Right lung (tissue), 5 donors: ENCODE measurements around the gene NUDCD2. TPM values are rescaled to one million over a fixed set of nuclear protein-coding genes. Genes with fewer than 3 reads are reported as not detected.
"Not testable (repeated sequence)": the region's sequence is repeated elsewhere in the genome, so short reads cannot be mapped to it uniquely, and the experiment has no call there.

Experiments used
- DNase-seq, 2 donors: peaks; one replicate each; pipeline ENCODE4 v3.0.0-alpha.2; 2013
- polyA plus RNA-seq, 5 donors: library from polyadenylated mRNA; unstranded; fragments of 120-200 nt; gene quantifications; one replicate each; pipeline versions ENCODE4 v1.2.1 to v1.2.3, GENCODE V29; 2013; ENCODE audit warnings: inconsistent platforms in 1 of 5, low replicate concordance in 1 of 5; ENCODE audit not compliant: insufficient read length in 5 of 5, insufficient read depth in 1 of 5

NUDCD2 gene
- polyA plus RNA-seq, 5 donors: 49.7 to 60.0 (median 54.3) TPM

DNA sequence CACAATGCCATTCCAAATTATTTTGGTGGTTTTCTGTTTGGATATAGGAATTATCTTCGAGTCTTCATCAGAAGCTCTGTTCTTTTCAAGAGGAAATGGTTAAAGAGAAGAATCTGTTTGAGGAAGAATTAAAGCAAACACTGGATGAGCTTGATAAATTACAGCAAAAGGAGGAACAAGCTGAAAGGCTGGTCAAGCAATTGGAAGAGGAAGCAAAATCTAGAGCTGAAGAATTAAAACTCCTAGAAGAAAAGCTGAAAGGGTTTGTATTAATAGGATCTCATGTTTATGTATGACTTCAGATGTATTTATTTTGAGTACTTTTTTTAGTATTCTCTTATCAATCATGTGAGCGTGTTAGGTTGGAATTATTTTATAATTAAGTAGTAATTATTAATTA lies 15.5 kb upstream of the NUDCD2 start:
- DNase-seq: no peak

DNA sequence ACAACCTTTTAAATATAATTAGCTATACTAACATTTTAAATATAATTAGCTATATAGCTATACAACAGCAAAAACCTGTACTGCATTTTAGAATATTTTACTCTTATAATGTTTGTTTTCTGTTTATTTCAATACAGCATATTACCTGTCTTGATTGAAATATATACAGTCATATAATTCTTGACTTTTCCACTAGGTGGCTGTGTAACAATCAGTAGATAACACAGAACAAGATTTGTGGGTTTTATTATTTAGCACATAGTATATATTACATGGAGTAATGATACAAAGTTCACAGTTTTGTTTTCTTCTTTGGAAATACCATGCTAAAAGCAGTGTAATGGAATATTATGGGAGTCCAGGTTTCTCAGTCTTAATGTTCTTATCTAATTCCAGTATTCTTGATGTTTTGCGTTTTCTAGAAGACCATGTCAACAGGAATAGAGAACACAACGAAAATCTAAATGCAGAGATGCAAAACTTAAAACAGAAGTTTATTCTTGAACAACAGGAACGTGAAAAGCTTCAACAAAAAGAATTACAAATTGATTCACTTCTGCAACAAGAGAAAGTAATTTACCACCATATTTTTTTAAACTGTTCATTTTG lies 13.8 kb upstream of the NUDCD2 start:
- no peak for DNase-seq

DNA sequence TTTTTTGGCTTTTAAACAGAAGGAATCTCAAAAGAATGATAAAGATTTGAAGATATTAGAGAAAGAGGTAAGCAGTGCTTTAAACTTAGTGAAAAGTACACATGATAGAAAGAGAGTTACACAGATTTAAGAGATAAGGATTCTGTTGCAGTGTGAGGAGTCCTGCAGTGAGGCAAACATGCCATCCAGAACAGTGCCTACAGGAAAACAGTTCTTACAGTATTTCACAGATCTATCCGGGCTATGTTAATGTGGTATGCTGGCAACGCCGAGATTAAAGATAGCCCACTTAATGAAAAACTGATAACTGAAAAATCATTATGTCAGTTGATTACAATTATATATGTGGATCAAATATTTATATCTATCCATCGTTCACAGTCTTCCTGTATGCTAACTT lies 7.8 kb upstream of the NUDCD2 start:
- DNase-seq: no peak

DNA sequence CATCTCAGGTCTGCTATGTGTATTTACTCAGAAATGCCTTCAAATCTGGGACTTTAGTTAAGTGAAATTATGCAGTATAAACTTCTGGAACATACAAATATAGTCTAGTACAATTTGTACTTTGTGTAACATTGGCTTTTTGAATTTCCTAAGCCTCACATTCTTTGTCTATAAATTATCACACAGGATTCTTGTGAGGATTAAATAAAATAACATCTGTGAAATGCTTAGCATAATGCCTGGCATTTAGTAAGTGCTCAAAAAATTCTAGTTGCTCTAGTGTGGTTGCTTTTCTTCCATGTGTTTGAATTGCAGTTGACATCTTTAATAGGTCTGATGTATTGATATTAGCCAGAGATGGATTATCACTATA lies 3.1 kb upstream of the NUDCD2 start:
- no peak for DNase-seq

DNA sequence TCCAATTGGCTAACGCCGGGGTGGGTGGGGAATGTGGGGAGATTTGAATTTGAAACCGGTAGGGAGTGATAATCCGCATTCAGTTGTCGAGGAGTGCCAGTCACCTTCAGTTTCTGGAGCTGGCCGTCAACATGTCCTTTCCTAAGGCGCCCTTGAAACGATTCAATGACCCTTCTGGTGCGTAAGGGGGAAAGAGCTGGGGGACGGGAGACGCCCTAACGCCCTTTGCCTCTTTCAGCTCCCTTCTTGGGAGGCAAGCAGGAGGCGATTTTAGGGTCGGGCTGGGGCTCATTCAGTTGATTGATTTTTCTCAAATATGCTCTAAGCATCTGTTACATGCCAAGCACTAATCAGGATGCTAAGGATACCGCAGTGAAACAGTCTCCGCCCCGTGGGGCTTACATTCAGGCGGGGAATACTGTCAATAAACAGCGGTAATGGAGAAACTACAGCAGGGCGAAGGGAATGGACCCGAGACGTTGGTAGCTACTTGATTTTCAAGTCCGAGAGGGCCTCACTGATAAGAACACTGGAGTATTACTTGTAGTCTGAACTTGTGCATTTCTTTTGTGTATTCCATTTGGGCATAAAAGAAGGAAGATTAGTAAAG lies 765 bp upstream of the NUDCD2 start, which contains the start of gene HMMR:
Gene HMMR (plus strand): TSS at position 71 of the 610 bp plus-strand sequence. CDS start 61 bp downstream, at position 132.
- no peak for DNase-seq

DNA sequence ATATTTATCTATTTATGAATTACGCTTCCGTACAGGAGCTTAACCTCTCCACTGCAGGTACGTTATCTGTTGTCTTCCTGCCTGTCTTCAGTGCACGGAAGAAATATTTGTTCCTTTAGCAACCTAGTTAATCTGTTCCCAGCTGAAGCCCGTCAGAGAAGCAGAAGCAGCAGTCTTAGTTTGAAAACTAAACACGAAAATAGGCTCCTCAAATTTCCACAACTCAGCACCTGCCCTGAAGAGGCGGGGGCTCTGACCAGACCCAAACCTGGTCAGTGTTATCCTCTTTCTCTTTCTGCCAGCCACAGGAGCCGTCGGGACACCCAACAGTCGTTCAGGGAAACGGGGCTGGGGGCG lies 462 bp downstream of the NUDCD2 start:
- no peak for DNase-seq

DNA sequence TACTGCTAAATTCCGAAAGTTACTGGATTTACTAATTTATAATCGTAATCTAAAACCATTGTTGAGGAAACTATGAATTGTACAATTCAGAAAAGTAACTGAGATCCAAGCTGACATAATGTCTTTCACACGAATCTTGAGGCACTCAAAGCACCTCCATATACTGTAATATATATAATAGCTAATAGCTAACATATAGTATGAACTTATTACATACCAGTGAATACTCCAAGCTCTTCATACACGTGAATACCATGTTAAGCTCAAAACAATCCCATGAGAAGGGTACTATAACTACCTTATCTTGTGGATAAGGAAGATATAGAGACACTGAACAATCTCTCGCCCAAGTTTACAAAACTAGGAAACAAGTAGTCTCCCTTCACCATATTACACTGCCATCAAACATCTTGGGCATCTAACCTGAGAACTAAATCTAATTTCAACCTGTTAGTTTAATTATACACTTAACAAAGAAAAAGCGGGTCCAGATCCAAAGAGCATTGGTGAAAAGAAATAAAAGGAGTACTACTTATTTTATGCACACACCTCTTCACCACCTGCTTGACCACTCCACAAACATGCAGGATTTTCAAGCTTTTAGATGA lies 1.0 kb downstream of the NUDCD2 start:
- no peak for DNase-seq

DNA sequence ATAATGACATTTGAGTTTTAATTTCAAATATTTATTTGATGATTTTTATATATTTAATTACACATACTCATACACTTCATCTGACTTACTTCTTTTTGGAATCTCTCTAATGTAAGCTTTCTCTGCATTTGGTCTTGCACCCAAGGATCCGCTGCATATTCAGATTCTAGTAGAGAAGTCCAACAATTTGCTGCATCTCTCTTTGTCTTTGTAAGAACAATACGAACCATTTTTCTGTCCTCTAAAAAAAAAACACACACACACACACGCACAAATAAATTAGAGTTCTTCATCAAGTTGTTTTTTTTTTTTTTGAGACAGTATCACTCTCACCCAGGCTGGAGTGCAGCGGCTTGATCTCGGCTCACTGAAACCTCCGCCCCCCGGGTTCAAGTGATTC lies 3.1 kb downstream of the NUDCD2 start:
- no peak for DNase-seq

DNA sequence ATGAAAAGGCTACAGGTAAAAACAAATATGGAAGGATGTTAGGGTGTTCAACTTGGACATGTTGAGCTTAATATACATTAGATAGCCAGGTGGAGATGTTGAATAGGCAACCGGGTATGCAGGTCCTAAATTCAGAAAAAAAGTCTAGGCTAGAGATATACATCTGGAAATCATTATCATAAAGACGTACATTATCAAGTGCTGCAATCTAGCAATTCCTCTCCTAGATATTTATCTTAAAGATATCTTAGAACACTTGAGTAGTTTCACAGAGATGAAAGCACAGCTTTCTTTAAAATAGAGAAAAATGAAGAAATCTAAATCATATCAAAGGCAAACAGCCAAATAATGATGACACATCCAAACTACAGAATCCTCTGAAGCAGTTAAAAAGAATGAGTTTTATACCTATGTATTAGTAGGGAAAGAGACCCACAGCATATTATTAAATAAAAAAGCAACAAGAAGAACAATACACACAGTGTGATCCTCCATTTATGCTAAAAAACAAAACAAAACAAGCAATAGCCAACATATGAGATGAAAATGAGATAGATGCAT lies 3.8 kb downstream of the NUDCD2 start:
- no peak for DNase-seq

DNA sequence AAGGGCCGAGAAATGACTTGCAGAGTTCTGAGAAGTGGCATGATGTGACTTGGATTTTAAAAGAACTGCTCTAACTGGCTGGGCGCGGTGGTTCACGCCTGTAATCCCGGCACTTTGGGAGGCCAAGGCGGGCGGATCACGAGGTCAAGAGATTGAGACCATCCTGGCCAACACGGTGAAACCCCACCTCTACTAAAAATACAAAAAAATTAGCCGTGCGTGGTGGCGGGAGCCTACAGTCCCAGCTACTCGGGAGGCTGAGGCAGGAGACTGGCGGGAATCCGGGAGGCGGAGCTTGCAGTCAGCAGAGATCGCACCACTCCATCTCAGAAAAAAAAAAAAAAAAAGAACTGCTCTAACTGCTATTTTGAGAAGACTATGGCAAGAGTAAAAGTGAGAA lies 4.5 kb downstream of the NUDCD2 start:
- DNase-seq: not testable (repeated sequence)

DNA sequence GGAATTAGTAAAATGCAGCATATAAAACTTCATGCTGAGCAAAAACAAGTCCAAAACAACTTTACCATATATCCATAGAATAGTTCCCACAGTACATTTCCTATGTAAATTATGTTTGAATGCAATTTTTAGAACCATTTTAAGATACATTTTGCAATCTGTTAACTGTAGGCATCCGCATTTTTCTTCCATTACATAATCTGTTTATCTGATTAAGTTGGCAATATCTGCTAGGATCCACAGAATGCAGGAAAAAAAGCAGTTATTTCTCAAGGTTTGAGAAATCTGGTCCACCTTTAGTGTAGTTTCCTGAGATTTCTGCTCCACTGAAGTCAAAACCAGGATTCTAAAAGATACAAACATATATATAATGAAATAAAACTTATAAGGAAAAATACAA lies 6.2 kb downstream of the NUDCD2 start:
- DNase-seq: no peak

DNA sequence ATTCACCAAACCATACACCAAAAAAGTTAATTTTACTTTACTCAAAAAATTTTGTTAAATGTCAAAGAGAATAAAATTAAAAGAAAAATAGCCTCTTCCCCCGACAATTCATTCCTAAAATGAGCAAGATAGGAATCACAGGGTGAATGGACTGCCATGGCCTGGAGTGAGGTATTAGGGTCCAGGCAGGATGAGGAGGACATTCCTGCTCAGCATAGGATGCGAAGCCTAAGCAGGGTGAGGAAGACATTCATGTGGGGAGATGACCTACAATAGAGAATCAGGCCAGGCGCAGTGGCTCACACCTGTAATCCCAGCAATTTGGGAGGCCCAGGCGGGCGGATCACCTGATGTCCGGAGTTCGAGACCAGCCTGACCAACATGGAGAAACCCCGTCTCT lies 8.4 kb downstream of the NUDCD2 start:
- DNase-seq: no peak

DNA sequence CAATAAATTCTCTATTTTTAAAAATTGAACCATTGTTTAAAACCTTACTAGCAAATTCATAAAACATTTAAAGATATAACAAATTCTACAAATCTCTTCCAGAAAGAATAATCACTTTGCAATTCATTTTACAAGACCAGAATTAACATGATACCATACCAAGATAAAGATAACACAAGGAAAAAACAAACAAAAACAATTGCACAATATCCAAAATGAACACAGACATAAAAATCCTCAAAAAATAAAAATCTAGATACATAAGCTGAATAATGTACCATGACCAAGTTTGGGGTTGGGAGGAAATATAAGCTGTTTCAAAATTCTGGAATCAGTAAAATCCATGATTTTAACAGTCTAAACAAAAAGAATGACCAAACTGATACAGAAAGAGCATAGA lies 11.4 kb downstream of the NUDCD2 start:
- no peak for DNase-seq

DNA sequence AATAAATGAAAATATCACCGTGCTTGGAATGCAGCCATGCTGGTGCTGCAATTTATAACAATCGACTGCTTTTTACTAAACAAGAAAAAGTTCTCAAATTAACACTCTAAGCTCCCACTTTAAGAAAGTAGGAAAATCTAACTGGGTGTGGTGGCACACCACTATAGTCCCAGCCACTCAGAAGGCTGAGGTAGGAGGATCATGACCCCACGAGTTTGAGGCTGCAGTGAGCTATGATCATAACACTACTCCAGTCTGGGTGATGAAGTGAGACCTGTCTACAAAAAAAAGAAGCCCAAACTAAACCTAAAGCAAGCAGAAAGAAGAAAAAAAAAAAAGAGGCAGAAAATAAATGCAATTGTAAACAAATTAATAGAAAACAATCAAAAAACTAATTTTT lies 12.0 kb downstream of the NUDCD2 start:
- DNase-seq: no peak

DNA sequence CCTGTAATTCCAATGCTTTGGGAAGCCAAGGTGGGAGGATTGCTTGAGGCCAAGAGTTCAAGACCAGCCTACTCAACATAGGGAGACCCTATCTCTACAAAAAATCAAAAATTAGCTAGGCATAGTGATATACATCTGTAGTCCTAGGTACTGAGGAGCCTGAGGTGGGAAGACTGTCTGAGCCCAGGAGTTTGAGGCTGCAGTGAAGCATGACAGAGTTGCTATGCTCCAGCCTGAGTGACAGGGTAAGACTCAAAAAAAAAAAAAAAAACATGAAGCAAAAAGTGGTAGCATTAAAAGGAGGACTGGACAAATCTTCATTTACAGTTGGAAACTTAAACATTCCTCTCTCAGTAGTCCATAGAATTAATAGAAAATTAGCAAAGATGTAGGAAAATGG lies 12.7 kb downstream of the NUDCD2 start:
- no peak for DNase-seq

DNA sequence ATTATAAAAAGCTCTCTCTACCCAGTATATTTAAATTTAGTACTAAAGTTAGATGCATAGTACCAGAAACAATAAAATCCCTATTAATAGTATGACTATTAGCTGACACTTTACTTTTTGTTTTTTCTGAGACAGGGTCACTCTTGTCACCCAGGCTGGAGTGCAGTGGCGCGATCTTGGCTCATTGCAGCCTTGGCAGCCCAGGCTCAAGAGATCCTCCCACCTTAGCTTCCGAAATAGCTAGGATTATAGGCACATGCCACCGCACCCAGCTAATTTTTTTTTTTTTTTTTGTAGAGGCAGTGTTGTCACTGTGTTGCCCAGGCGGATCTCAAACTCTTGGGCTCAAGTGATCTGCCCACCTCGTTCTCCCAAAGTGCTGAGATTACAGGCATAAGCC lies 14.6 kb downstream of the NUDCD2 start:
- no peak for DNase-seq

DNA sequence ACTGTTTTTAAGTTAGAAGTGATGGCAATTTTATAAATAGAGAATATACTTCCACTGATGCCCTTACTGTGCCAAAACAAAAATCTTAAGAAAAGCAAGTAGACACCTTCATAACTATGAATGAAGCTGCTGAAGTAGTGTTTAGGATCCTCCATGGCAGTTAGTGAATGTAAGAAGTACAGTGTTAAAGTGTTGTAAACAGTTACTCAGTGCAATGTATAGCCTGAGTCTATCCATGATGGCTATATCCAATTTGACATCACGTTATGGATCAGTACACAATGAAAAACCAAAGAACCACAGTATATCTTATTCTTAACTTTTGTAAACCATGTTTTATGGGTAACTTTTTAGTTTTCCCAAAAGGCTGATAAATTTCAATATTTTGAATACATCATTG lies 15.4 kb downstream of the NUDCD2 start:
- DNase-seq: no peak

DNA sequence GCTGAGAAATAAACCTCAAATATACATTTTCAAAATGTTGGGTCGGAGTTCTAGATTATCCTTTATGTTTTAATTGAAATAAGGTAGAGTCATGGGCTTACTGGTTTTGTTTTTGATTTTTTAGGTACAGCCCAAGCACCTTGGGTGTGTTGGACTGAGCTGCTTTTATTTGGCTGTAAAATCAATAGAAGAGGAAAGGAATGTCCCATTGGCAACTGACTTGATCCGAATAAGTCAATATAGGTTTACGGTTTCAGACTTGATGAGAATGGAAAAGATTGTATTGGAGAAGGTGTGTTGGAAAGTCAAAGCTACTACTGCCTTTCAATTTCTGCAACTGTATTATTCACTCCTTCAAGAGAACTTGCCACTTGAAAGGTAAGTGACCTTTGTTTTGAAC lies 18.9 kb downstream of the NUDCD2 start:
- no peak for DNase-seq

DNA sequence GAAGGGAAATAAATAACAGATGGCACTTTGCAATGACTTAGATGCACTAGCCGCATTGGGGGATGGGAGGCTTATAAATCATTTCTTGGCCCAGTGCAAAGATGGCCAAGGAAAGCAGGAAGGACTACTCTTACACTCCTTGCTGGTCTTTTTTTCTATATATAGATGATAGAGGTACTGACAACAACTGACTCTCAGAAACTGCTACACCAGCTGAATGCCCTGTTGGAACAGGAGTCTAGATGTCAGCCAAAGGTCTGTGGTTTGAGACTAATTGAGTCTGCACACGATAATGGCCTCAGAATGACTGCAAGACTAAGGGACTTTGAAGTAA lies 20.8 kb downstream of the NUDCD2 start:
- DNase-seq: no peak

DNA sequence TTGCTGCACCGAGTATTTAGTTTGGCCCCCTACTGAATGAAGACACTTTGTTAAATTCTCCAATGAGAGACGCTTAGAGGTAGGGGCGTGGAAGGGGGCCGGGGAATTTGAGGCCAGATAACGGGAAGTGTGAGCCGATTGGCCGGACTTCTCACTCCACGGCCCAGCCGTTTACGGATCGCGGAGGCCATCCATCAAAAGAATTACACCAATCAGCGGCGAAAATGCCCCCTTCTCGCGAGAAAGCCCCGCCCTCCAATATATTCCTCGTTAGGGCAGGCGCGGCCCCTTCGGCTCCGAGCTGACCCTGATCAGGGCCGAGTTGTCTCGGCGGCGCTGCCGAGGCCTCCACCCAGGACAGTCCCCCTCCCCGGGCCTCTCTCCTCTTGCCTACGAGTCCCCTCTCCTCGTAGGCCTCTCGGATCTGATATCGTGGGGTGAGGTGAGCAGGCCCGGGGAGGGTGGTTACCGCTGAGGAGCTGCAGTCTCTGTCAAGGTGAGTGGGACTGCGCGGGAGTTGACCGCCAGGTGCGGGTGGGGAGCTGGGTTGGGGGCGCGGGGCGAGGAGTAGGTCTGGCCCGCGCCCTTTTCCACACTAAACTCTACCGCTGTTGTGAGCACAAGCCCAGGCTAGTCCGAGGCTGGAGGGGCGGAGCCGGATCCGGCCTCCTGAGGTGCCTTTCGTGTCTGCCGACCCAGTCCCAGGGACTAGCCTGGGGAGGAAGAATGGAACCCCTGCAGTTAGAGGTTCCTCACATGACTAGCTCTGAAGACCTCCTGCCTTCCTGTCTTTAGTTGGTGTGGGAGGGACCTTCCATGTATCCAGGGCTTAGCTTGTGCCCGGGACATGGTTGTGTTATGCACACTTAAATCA lies 22.4 kb downstream of the NUDCD2 start, which contains the start of gene CCNG1:
Gene CCNG1 (plus strand): TSS at position 287 of the 874 bp plus-strand sequence. CDS start 1,662 bp downstream, outside the sequence.
- DNase-seq: peak; percentile 92 to 93

DNA sequence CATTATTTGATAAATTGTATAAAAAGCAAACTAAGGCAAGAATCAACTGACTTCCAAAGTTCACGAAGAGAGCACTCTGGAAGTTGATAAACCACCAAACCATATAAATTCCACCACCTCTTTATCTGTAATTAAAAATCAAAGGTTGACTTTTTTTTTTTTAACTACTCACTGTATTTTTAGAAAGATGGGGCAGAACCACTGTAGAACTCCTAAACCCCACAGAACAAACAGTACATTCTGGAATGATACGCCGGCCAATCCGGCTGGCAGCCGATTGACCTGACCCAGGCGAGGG lies 22.9 kb downstream of the NUDCD2 start:
- DNase-seq: no peak

DNA sequence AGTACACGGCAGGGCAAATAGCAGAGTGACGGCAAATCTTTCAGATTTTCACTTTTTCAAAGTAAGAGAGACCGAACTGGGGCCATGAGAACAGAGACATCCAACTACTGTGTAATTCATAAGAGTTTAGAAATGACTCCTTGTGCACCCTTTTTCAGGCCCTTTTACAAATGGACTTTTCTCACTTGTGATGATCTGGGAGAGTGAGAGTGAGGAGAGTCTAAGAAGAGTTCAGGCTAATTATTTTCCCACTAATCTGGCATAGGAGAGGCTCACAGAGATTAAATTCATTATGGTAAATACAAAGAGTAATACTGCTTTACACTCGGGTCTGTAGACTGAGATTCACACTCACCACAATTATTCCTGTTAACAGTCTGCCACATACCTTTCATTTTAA lies 23.4 kb downstream of the NUDCD2 start:
- no peak for DNase-seq

DNA sequence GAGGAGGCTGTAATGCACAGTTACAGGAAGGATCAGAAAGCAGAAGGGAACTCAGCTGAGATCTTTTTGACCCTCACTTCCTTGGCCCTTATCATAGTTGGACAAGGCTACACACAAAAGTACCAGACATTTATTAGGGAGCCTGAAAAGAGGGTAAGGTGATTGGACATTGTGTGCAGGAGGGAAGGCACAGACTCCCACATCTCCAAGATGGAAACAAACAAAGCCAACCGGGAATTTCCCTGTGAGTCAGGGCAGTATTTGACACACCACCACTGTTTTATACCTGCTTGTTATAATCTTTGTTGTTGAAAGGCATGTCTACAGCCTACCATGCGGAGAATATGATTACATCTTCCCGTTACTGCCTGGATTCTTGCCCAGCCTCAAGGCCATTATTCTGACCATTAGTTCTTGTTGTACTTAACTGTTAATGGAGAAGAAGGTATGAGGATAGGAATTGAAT lies 25.5 kb downstream of the NUDCD2 start:
- no peak for DNase-seq
